PC-3 (cell line): ENCODE results near the gene LRRC28.

Experiments
- EZH2 ChIP-seq: fragments of 300-600 bp; sonication (generic); IDR thresholded peaks from one replicate; pipeline ENCODE4 v1.6.1; 2017; ENCODE audit warnings: antibody characterized with exemption, mild to moderate bottlenecking, low read length; ENCODE audit not compliant: unreplicated experiment
- TF ChIP-seq, protein P1 (sequence below): fragments of 300-600 bp; sonication (generic); conservative IDR thresholded peaks from 2 replicates; pipeline ENCODE4 v1.5.1; 2017; ENCODE audit warnings: antibody characterized with exemption, low read depth, mild to moderate bottlenecking, low read length

GRCh38 chr15:99413955-99414754, 162.9 kb downstream of the LRRC28 start:
- TF ChIP-seq, protein P1, sequence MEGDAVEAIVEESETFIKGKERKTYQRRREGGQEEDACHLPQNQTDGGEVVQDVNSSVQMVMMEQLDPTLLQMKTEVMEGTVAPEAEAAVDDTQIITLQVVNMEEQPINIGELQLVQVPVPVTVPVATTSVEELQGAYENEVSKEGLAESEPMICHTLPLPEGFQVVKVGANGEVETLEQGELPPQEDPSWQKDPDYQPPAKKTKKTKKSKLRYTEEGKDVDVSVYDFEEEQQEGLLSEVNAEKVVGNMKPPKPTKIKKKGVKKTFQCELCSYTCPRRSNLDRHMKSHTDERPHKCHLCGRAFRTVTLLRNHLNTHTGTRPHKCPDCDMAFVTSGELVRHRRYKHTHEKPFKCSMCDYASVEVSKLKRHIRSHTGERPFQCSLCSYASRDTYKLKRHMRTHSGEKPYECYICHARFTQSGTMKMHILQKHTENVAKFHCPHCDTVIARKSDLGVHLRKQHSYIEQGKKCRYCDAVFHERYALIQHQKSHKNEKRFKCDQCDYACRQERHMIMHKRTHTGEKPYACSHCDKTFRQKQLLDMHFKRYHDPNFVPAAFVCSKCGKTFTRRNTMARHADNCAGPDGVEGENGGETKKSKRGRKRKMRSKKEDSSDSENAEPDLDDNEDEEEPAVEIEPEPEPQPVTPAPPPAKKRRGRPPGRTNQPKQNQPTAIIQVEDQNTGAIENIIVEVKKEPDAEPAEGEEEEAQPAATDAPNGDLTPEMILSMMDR = no peak
- TF ChIP-seq EZH2 = no peak
